GM18499 (cell line): ENCODE data around the gene ZMIZ2.
A peak's percentile ranks its signal among the peaks of the same experiment; 100 is the strongest.
"Not testable (repeated sequence)": the region's sequence is repeated elsewhere in the genome, so short reads cannot be mapped to it uniquely, and the experiment has no call there.

ENCODE experiments used
- ATAC-seq: cut with Tn5 transposase; IDR thresholded peaks from one replicate; pipeline ENCODE4 v1.9.1; 2021; ENCODE audit warnings: moderate number of reproducible peaks; ENCODE audit not compliant: insufficient read depth, unreplicated experiment

Gene ZMIZ2, protein sequence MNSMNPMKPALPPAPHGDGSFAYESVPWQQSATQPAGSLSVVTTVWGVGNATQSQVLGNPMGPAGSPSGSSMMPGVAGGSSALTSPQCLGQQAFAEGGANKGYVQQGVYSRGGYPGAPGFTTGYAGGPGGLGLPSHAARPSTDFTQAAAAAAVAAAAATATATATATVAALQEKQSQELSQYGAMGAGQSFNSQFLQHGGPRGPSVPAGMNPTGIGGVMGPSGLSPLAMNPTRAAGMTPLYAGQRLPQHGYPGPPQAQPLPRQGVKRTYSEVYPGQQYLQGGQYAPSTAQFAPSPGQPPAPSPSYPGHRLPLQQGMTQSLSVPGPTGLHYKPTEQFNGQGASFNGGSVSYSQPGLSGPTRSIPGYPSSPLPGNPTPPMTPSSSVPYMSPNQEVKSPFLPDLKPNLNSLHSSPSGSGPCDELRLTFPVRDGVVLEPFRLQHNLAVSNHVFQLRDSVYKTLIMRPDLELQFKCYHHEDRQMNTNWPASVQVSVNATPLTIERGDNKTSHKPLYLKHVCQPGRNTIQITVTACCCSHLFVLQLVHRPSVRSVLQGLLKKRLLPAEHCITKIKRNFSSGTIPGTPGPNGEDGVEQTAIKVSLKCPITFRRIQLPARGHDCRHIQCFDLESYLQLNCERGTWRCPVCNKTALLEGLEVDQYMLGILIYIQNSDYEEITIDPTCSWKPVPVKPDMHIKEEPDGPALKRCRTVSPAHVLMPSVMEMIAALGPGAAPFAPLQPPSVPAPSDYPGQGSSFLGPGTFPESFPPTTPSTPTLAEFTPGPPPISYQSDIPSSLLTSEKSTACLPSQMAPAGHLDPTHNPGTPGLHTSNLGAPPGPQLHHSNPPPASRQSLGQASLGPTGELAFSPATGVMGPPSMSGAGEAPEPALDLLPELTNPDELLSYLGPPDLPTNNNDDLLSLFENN

DNA sequence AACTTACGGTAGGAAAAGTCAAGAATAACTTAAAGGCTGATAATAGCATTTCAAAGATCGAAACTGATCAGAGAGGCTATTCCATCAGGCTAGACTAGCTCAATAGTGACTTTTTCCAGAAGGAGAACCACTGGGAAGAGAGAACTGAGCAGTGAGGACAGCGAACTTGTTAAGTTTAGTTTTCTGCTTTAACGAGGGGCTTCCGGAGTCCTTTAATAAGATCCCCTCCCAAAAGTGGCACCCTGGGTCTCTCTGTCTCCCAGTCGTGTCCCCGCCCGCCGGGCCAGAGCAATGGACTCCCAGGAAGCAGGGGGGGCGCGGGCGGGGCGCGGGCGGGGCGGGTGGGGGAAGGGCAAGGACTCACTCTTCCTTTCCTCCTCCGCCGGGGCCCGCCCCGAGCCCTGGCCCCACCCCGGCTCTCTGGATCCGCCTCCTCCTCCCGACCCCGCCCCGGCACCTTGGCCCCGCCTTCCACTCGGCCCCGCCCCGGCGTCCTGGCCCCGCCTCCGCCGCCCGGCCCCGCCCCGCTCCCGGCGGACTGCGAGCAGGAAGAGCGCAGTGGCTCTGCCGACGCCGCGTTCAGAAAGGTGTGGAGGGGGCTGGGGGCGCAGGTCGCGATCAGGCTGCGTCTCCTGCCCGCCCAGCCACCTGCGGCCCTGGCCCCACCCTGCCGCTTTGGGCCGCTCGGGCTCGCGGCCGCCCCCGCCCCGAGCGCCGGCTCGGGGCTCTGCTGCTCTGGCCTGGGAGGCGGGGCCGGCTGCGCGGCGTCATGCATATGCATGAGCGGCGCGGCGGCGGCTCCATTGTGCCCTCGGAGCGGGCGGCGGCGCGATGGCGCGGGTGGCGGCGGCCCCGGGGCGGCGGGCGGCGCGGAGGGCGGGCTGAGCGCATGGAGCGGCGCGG, at the start of gene ZMIZ2:
TSS of gene ZMIZ2 (plus strand) at position 803 of the 903 bp plus-strand sequence. CDS start 7,403 bp downstream, outside the sequence.
- ATAC-seq, result peak; percentile 30

DNA sequence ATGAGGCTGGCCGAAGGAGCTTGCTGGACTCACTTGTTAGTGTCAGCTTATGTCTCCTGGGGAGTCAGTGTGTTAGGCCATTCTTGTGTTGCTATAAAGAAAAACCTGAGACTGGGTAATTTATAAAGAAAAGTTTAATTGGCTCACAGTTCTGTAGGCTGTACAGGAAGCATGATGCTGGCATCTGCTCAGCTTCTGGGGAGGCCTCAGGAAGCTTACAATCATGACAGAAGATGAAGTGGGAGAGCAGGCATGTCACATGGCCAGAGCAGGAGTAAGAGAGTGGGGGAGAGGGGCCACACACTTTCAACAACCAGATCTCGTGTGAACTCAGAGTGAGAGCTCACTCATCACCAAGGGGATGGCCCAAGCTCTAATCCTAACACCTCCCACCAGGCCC, 49.0 kb upstream of the ZMIZ2 start:
- not testable (repeated sequence) for ATAC-seq

DNA sequence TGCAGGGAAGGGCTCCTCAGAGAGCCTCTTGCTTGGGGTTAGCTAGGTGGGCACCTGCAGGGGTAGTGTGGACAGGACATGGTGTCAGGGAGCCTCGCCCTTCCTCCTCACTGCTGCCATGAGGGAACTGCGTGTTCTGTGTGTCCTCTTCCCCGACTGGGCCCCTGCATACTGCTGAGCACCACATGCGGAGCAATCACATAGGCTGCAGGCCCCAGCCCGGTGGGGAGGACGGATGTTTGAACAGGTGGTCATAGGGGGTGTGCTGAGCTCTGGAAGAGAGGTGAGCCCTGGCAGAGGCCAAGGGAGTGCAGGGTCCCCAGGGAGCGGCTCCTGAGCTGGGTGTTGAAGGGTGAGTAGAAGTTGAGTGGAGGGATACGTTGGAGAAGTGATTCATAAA, 48.3 kb upstream of the ZMIZ2 start:
- ATAC-seq, result no peak

DNA sequence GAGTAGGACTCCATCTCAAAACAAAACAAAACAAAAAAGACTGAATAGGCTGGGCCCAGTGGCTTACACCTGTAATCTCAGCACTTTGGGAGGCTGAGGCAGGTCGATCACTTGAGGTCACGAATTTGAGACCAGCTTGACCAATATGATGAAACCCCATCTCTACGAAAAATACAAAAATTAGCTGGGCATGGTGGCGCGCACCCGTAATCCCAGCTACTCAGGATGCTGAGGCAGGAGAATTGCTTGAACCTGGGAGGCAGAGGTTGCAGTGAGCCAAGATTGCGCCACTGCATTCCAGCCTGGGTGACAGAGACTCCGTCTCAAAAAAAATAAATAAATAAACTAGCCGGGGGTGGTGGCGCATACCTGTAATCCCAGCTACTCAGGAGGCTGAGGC, 45.3 kb upstream of the ZMIZ2 start:
- not testable (repeated sequence) for ATAC-seq

DNA sequence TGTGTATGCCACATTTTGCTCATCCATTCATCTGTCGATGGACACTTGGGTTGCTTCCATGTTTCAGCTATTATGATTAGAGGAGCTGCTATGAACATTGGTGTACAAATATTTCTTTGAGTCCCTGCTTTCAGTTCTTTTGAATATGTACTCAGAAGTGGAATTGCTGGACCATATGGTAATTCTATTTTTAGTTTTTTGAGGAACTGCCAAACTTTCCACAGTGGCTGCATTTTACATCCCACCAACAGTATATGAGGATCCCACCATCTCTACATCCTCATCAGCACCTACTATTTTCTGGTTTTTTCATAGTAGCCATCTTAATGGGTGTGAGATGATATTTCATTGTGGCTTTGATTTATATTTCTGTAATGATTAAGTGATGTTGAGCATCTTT, 44.7 kb upstream of the ZMIZ2 start:
- ATAC-seq, result no peak

DNA sequence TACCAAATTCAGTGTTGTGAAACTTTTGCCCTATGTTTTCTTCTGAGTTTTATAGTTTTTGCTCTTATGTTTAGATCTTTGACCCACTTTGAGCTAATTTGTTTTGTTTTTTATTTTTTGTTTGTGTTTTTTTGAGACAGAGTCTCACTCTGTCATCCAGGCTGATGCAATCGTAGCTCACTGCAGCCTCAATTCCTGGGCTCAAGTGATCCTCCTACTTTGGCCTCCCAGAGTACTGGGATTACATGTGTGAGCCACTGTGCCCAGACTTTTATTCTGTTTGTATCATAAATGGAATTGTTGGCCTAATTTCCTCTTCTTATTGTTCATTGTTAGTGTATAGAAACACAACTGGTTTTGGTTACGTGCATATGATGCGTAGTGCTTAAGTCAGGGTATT, 43.2 kb upstream of the ZMIZ2 start:
- ATAC-seq, result no peak

DNA sequence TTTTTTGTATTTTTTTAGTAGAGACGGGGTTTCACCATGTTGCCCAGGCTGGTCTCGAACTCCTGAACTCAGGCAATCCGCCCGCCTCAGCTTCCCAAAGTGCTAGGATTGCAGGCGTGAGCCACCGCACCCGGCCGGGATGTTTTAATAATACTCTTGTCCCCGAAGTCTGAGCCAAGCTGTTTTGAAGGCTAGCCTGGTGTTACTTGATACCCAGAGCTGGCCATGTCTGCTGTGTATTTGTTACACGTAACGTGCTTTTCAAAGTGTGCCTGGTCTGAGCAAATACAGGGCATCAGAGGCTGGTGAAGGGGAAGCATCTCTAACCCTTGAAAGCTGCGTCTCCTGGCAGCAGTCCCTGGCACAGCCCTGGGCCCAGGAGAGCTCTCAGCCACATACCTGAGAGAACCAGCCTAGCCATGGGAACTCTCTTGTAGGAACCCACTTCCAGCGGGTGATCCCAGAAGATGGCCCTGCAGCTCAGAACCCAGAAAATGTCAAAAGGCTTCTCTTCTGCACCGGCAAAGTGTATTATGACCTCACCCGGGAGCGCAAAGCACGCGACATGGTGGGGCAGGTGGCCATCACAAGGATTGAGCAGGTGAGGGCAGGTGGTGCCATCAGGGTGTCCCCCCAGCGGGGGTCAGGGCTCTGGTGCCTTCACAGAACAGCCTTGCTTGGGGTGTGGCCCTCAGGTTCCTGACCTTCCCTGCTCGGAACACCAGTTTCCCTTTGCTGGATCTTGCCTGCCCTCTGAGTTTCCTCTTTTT, 41.7 kb upstream of the ZMIZ2 start:
- ATAC-seq, result no peak

DNA sequence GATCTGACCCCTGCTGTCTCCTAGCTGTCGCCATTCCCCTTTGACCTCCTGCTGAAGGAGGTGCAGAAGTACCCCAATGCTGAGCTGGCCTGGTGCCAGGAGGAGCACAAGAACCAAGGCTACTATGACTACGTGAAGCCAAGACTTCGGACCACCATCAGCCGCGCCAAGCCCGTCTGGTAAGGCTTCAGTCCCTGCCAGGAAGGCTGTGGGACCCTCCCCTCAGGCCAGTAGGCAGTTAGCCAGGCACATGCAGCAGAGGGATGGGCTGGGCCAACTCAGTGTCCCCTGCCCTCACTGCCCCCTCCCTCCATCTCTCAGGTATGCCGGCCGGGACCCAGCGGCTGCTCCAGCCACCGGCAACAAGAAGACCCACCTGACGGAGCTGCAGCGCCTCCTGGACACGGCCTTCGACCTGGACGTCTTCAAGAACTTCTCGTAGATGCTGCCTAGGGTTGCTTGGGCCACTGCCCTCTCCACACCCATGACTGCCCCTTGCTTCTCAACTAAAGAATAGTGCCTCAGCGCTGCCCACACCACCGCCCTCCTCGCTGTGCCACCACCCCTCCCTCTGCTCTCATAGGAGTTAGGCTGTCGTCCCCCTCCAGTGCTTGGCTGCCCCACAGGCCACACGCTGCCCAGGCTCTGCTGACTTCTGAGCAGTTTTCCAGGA, 41.0 kb upstream of the ZMIZ2 start:
- ATAC-seq, result no peak

DNA sequence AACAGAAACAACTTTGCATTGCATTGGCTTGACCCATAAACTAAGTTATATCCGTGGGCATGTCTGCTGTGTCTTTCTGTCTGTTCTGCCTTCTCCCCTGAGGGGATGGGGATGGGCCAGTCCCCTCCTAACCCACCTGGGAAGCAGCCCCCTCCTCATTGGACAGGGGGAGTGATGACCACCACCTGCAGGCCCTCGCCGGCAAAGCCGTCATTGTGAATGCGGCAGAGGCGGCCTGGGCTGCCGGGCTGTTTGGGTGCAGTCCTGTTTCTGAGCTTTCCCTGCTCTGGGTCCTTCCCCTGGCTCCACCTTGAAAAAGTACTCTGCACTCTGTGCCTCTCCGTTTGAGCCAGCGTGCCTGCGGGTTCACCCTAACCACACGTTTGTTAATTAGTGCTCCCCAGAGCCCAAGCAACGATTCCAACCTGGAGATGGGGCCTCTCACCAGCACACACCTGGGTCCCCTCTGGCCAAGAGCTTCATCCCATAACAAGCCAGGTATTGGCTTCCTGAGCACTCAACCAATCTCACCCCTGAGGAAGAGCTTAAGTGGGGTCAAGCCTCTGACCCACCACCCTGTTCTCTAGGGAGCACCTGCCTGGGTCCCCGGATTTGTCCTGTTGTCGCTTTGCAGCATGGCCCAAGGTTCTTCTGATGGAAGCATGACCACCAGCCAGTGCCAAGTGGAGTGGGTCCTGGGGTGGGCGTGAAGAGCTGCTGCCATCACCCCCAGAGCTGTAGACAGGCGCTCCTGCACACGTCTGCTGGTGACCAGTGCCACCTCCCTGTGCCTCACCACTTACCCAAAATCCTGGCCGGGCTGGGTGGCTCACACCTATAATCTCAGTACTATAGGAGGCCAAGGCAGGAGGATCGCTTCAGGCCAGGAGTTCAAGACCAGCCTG, 39.4 kb upstream of the ZMIZ2 start:
- ATAC-seq, result no peak

DNA sequence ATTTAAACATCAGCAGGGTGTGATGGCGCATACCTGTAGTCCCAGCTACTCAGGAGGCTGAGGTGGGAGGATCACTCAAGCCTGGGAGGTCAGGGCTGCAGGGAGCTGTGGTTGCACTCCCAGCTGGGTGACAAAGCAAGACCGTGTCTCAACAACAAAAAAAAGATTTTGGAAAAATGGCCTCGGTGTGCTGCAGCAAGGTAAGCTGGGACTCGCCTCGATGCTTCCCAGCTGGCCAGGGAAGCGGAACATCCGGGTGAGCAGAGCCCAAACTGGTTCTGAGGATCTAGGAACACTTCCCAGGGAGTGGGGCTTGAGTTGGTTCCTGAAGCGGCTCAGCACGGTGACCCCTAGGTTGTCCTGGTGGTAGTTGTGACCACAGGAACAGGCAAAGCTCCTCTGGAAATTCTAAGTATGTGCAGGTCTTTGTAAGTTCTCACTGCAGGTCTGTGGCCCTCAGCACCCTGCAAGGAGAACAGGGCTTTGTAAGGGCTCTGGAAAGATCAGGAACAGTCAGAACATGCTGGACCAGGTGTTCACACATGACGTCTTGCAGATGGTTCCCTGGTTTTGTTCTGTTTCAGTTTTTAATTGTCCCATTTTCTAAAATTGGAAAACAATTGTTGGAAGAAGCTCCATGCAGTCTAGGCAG, 38.6 kb upstream of the ZMIZ2 start:
- no peak for ATAC-seq

DNA sequence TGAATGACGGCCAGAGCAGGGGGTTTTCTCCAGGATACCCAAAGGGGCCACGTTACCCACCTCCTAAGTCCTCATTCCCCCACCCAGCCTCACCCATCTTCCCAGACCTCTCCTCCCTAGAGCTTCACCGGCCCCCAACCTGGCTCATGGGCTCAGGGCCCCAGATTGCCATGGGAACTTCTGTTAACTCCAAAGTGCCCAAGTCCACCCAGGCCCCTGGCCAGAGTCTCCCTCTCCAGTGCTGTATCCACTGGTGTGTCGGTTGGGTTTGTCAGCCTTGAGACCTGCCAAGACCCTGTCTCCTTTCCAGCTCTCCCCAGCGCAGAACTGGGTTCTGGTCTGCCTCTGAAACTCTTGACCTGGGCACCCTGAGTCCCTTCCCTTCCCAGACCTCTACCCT, 37.1 kb upstream of the ZMIZ2 start:
- no peak for ATAC-seq

DNA sequence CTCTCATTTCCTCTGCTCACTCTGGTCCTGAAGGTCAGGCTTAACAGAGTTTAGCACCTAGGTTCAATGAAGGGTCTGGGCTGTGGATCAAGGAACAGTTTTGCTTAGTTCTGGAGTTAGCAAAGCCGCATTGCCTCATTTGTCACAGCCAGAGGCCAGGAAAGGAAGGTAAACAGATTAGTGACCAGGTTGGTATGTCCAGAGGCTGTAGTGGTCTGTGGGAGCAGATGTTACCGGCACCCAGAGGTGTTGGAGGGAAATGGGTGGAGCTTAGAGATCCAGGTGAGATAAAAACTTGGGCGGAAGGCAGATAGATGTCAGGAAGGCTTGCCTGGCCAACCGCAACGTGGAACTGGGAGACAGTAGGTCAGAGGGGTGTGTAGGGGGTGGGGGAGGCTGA, 36.6 kb upstream of the ZMIZ2 start:
- no peak for ATAC-seq

DNA sequence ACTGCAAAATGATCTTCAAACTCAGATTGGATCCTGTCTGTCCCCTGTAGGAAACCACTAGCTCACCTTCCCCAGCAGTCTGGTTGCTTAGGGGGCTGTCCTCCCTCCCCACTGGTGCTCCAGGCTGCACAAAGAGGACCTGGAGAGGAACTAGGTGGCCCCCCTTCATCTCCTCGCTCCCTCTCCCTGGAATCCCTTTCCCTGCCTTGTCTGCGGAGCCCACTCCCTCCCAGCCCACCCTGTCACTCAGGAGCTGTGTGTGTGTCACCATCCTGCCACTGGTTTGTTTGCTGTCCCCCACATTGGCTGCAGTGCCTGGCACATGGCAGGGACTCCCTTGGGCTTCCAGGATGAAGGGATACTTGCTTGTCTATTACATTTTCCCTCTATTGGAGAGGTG, 35.5 kb upstream of the ZMIZ2 start:
- ATAC-seq, result no peak

DNA sequence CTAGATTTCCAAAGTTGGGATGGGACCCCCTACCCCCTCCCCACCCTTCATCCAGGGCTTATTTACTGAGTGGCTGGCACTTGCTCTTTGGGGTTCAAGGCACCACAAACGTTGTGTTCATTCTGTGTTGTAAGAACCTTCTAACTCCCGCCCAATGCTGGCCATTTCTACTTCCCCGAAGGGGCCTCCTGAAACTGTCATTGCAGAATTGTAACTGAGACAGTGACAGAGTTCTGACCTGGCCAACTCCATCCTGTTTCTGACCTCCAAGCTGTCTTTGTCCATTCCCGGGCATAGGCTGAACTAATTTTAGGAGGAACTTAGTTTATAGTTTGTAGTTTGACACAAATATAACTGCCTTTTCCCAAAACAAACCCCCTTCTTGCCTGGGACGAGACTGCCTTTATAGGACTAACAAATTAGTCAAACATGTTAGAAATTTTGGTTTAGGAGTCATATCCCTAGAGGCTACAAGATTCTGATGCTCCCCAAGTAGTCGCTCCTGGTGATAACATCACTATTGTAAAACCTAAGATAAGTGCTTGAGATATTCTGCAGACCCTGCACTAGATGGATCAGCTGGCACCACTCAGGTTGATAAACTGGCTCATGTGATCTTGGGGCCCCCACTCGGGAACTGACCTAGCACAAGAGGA, 34.8 kb upstream of the ZMIZ2 start:
- no peak for ATAC-seq

DNA sequence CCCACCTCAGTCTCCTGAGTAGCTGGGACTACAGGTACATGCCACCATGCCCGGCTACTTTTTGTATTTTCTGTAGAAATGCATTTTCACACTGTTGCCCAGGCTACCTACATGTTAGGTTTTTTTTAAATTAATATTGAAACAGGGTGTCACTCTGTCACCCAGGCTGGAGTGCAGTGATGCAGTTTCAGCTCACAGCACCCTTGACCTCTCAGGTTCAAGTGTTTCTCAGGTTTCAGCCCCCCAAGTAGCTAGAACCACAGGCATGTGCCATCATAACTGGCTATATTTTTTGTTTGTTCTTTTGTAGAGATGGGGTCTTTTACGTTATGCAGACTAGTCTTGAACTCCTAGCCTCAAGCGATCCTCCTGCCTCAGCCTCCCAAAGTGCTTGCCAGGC, 32.4 kb upstream of the ZMIZ2 start:
- ATAC-seq, result no peak

DNA sequence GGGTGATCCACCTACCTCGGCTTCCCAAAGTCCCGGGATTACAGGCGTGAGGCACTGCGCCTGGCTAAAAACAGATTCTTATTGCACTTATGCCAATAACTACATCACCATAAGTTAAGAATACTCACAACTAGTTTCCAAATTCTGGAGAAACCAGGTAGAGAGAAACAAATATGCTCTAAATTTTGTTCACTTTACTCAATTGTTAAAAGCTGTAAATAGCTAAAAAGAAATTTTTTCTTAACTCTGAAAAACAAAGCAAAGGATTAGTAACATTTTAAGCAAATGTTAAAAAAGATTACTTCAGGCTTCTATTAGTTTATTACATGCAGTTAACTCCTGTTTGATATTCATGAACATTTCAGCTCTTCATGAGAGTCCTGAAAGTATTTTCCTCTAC, 28.3 kb upstream of the ZMIZ2 start:
- ATAC-seq, result no peak

DNA sequence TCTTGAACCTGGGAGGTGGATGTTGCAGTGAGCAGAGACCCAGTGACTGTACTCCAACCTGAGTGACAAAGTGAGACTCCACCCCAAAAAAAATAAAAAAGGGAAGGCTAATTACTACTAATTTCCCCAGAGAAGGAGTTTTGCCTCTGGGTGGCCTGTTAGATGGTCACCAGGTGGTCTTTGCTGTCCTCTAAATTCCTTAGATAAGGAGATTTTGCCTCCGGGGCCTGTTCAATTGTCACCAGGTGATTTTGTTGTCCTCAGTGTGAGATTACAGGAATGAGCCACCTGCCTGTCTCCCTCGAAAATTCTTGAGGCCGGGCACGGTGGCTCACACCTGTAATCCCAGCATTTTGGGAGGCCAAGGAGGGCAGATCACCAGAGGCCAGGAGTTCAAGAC, 24.4 kb upstream of the ZMIZ2 start:
- no peak for ATAC-seq
